HEK293T (cell line): Measurements from ENCODE around the gene NAGLU.
"Not testable (repeated sequence)": the region's sequence is repeated elsewhere in the genome, so short reads cannot be mapped to it uniquely, and the experiment has no call there.

Experiments
- HDGF ChIP-seq: fragments of 450-650 bp; IDR thresholded peaks from 2 replicates; pipeline ENCODE4 v1.6.1; 2017; ENCODE audit warnings: antibody characterized with exemption, borderline replicate concordance
- LEF1 ChIP-seq: fragments of 450-650 bp; IDR thresholded peaks from 2 replicates; pipeline ENCODE4 v1.6.1; 2017; ENCODE audit warnings: mild to moderate bottlenecking, borderline replicate concordance
- NFRKB ChIP-seq: fragments of 450-650 bp; IDR thresholded peaks from 2 replicates; pipeline ENCODE4 v1.6.1; 2016; ENCODE audit warnings: mild to moderate bottlenecking, moderate library complexity
- SUZ12 ChIP-seq: fragments of 450-650 bp; IDR thresholded peaks from 2 replicates; pipeline ENCODE4 v1.6.1; 2016; ENCODE audit warnings: mild to moderate bottlenecking
- TARDBP ChIP-seq: fragments of 450-650 bp; IDR thresholded peaks from 2 replicates; pipeline ENCODE4 v1.6.1; 2016
- ZNF384 ChIP-seq: fragments of 450-650 bp; IDR thresholded peaks from 2 replicates; pipeline ENCODE4 v1.6.1; 2016

- not testable (repeated sequence) for TF ChIP-seq LEF1, TARDBP, HDGF, SUZ12, ZNF384, NFRKB
Observed at GRCh38 chr17:42545755-42546505, 9.9 kb downstream of the NAGLU start.
